ENCODE data around the gene RANGAP1.
A peak's percentile ranks its signal among the peaks of the same experiment; 100 is the strongest.

The RANGAP1 gene

GRCh38 chr22:41231369-41231768 lies 54.6 kb downstream of the RANGAP1 start:
- no peak for DNase-seq

- DNase-seq: no peak
Measured at GRCh38 chr22:41230401-41230785, 55.6 kb downstream of the RANGAP1 start.

- DNase-seq: no peak
Measured at GRCh38 chr22:41229730-41230400, 56.1 kb downstream of the RANGAP1 start.

- DNase-seq: no peak
Measured at GRCh38 chr22:41229215-41229614, 56.8 kb downstream of the RANGAP1 start.

GRCh38 chr22:41226723-41227655 lies 59.0 kb downstream of the RANGAP1 start:
- no peak for DNase-seq

GRCh38 chr22:41223535-41223934 lies 62.5 kb downstream of the RANGAP1 start:
- no peak for DNase-seq

- no peak for DNase-seq
Measured at GRCh38 chr22:41222846-41223507, 63.0 kb downstream of the RANGAP1 start.

GRCh38 chr22:41217553-41218157 lies 68.3 kb downstream of the RANGAP1 start:
- no peak for DNase-seq

- DNase-seq: no peak
Measured at GRCh38 chr22:41216984-41217383, 69.0 kb downstream of the RANGAP1 start.

GRCh38 chr22:41215926-41216325 lies 70.1 kb downstream of the RANGAP1 start:
- no peak for DNase-seq

- DNase-seq: no peak
Measured at GRCh38 chr22:41215409-41215808, 70.6 kb downstream of the RANGAP1 start.

GRCh38 chr22:41206719-41207118 lies 79.3 kb downstream of the RANGAP1 start:
- DNase-seq: no peak

- DNase-seq: peak; percentile 85
Measured at GRCh38 chr22:41204992-41205900, 80.7 kb downstream of the RANGAP1 start, which contains the start of gene L3MBTL2. TSS of gene L3MBTL2 (plus strand) at chr22:41205312. CDS start at chr22:41205363, 51 bp downstream.

- DNase-seq: no peak
Measured at GRCh38 chr22:41204066-41204465, 81.9 kb downstream of the RANGAP1 start.

GRCh38 chr22:41203118-41203517 lies 82.9 kb downstream of the RANGAP1 start:
- no peak for DNase-seq

- DNase-seq: no peak
Measured at GRCh38 chr22:41201141-41201540, 84.8 kb downstream of the RANGAP1 start.

- DNase-seq: no peak
Measured at GRCh38 chr22:41198027-41198580, 87.9 kb downstream of the RANGAP1 start.

GRCh38 chr22:41197038-41197972 lies 88.7 kb downstream of the RANGAP1 start:
- DNase-seq: peak; percentile 53

Measured in NCI-H2107 (cell line).